K562 (cell line): ENCODE data around the gene CD151. TPM values are rescaled to one million over a fixed set of nuclear protein-coding genes. Genes with fewer than 3 reads are reported as not detected.

Source experiments
- BRD4 ChIP-seq: fragments of 200-600 bp; sonication (generic); IDR thresholded peaks from 2 replicates; pipeline ENCODE4 v1.6.1; 2017; ENCODE audit warnings: inconsistent platforms
- E2F3 ChIP-seq: fragments of 250-450 bp; sonication (Bioruptor Pico); IDR thresholded peaks from 2 replicates; pipeline ENCODE4 v1.4.0; 2020; ENCODE audit warnings: mild to moderate bottlenecking
- NR3C1 ChIP-seq: sonication (generic); formaldehyde crosslinking; IDR thresholded peaks from 2 replicates; pipeline ENCODE4 v1.8.1; 2022; ENCODE audit warnings: missing genetic modification reagents
- RBM22 ChIP-seq: fragments of 200-400 bp; formaldehyde crosslinking; IDR thresholded peaks from 2 replicates; pipeline ENCODE4 v1.6.1; 2018; ENCODE audit warnings: low read length, low read depth; ENCODE audit not compliant: poor library complexity, severe bottlenecking
- TBP ChIP-seq: optimal IDR thresholded peaks from 2 replicates; pipeline ENCODE3; 2011; ENCODE audit warnings: low read depth, low read length, improper control_type of control experiment
- ZBTB17 ChIP-seq: fragments of 450-650 bp; formaldehyde crosslinking; IDR thresholded peaks from 2 replicates; pipeline ENCODE4 v1.4.0; 2020; ENCODE audit warnings: mild to moderate bottlenecking
- ZNF263 ChIP-seq: sonication (generic); formaldehyde crosslinking; IDR thresholded peaks from 2 replicates; pipeline ENCODE4 v1.8.0; 2022; ENCODE audit warnings: mild to moderate bottlenecking, missing genetic modification reagents, borderline replicate concordance
- ZNF586 ChIP-seq: fragments of 450-650 bp; formaldehyde crosslinking; conservative IDR thresholded peaks from 2 replicates; pipeline ENCODE4 v1.4.0; 2020; ENCODE audit warnings: mild to moderate bottlenecking, moderate library complexity
- polyA plus RNA-seq, 8 experiments: library from polyadenylated mRNA; depleted of rRNA in 4 of 8; stranded (reverse) in 5 of 8; unstranded in 3 of 8; fragments of >200 nt; fragmentation: Nextera tagmentation in 2 of 8; fragmentation: Illumina TruSeq in 1 of 8; extraction: Ambion mirVana in 2 of 8; extraction: Trizol in 1 of 8; gene quantifications; 2 replicates each; pipeline versions ENCODE4 v1.2.1 to v1.2.3, GENCODE V29; 2011 to 2014; ENCODE audit warnings: inconsistent platforms in 1 of 8, missing spikeins in 1 of 8
- total RNA-seq, 7 experiments: library from RNA; depleted of rRNA in 6 of 7; stranded (reverse); fragments of >200 nt in 6 of 7; fragmentation: Illumina TruSeq in 2 of 7; extraction: Trizol in 2 of 7; gene quantifications; 2 replicates each; pipeline versions ENCODE4 v1.2.1 to v1.2.3, GENCODE V29; 2011 to 2021; ENCODE audit warnings: low replicate concordance in 1 of 7
- TF ChIP-seq, protein P1 (sequence below): sonication (generic); formaldehyde crosslinking; IDR thresholded peaks from 2 replicates; pipeline ENCODE4 v1.8.0; 2022; ENCODE audit warnings: mild to moderate bottlenecking, missing genetic modification reagents
- TF ChIP-seq, protein P2 (sequence below), 2 experiments: fragments of 450-650 bp; formaldehyde crosslinking in 1 of 2; IDR thresholded peaks; 2 replicates each; pipeline versions ENCODE4 v1.4.0 to v1.6.1; 2014 to 2020; ENCODE audit warnings: mild to moderate bottlenecking in 2 of 2, borderline replicate concordance in 1 of 2, low read depth in 1 of 2
- TF ChIP-seq, protein P3 (sequence below): fragments of 450-650 bp; formaldehyde crosslinking; IDR thresholded peaks from 2 replicates; pipeline ENCODE4 v1.4.0; 2020; ENCODE audit warnings: mild to moderate bottlenecking, moderate library complexity

Gene CD151
- total and polyA plus RNA-seq, 9 of the 15 experiments (the other 6 are each of a cell fraction or from before 2014, with no cell fraction given) = 2.3 to 187 (median 140) TPM

DNA sequence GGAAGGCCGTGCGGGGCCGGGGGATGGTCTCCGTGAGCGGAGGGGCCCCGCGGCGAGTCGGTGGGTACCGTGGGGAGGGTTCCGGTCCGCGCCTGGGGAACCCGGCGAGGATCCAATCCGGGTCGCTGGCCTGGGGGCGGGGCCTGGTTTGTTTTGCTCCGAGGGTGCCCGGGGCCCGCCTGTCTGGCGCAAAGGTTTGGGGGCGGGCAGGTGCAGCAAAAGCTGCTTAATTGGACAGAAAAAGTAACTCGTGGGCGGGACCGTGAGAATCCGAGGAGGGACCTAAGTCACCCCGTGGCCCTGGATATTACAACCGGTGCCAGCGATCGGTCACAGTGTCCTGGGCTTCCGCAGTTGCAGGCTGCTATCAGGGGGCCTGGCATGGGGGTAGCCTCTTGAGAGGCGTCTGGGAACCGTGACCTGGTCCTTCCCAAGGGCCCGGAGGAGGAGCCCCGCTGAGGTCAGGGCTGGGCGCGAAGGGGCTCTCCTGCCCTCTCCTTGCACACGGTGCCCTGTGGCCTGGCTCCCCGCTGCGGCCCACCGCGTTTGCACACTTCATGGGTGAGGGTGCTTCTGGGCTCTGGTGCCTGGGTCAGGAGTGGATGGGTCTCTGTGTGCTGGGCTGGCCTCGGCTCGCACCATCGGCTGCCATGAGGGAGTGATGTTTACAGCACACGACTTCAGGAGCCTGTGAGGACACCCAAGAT lies 12.7 kb upstream of the CD151 start (continued):
- TF ChIP-seq, protein P1, sequence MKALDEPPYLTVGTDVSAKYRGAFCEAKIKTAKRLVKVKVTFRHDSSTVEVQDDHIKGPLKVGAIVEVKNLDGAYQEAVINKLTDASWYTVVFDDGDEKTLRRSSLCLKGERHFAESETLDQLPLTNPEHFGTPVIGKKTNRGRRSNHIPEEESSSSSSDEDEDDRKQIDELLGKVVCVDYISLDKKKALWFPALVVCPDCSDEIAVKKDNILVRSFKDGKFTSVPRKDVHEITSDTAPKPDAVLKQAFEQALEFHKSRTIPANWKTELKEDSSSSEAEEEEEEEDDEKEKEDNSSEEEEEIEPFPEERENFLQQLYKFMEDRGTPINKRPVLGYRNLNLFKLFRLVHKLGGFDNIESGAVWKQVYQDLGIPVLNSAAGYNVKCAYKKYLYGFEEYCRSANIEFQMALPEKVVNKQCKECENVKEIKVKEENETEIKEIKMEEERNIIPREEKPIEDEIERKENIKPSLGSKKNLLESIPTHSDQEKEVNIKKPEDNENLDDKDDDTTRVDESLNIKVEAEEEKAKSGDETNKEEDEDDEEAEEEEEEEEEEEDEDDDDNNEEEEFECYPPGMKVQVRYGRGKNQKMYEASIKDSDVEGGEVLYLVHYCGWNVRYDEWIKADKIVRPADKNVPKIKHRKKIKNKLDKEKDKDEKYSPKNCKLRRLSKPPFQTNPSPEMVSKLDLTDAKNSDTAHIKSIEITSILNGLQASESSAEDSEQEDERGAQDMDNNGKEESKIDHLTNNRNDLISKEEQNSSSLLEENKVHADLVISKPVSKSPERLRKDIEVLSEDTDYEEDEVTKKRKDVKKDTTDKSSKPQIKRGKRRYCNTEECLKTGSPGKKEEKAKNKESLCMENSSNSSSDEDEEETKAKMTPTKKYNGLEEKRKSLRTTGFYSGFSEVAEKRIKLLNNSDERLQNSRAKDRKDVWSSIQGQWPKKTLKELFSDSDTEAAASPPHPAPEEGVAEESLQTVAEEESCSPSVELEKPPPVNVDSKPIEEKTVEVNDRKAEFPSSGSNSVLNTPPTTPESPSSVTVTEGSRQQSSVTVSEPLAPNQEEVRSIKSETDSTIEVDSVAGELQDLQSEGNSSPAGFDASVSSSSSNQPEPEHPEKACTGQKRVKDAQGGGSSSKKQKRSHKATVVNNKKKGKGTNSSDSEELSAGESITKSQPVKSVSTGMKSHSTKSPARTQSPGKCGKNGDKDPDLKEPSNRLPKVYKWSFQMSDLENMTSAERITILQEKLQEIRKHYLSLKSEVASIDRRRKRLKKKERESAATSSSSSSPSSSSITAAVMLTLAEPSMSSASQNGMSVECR (CRISPR knock-in tag) = no peak
- TF ChIP-seq E2F3 (CRISPR knock-in tag) (0 out of 2 replicates have a peak, but pooled peaks have one; percentile 39), ZNF263 (CRISPR knock-in tag) (0 out of 2 replicates have a peak, but pooled peaks have one; percentile 1), ZBTB17 (CRISPR knock-in tag) (0 out of 2 replicates have a peak, but pooled peaks have one; percentile 35), TBP (no peak), BRD4 (no peak), RBM22 (peak; percentile 44), NR3C1 (CRISPR knock-in tag) (0 out of 2 replicates have a peak, but pooled peaks have one; percentile 45), ZNF586 (CRISPR knock-in tag) (no peak)
- TF ChIP-seq, protein P2, sequence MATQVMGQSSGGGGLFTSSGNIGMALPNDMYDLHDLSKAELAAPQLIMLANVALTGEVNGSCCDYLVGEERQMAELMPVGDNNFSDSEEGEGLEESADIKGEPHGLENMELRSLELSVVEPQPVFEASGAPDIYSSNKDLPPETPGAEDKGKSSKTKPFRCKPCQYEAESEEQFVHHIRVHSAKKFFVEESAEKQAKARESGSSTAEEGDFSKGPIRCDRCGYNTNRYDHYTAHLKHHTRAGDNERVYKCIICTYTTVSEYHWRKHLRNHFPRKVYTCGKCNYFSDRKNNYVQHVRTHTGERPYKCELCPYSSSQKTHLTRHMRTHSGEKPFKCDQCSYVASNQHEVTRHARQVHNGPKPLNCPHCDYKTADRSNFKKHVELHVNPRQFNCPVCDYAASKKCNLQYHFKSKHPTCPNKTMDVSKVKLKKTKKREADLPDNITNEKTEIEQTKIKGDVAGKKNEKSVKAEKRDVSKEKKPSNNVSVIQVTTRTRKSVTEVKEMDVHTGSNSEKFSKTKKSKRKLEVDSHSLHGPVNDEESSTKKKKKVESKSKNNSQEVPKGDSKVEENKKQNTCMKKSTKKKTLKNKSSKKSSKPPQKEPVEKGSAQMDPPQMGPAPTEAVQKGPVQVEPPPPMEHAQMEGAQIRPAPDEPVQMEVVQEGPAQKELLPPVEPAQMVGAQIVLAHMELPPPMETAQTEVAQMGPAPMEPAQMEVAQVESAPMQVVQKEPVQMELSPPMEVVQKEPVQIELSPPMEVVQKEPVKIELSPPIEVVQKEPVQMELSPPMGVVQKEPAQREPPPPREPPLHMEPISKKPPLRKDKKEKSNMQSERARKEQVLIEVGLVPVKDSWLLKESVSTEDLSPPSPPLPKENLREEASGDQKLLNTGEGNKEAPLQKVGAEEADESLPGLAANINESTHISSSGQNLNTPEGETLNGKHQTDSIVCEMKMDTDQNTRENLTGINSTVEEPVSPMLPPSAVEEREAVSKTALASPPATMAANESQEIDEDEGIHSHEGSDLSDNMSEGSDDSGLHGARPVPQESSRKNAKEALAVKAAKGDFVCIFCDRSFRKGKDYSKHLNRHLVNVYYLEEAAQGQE (IDR thresholded peaks at IDR 0.05; ENCODE audit: borderline replicate concordance) = no peak
- TF ChIP-seq, protein P2 (CRISPR knock-in tag; IDR thresholded peaks at IDR 0.05; ENCODE audit: low read depth) = no peak
- TF ChIP-seq, protein P3, sequence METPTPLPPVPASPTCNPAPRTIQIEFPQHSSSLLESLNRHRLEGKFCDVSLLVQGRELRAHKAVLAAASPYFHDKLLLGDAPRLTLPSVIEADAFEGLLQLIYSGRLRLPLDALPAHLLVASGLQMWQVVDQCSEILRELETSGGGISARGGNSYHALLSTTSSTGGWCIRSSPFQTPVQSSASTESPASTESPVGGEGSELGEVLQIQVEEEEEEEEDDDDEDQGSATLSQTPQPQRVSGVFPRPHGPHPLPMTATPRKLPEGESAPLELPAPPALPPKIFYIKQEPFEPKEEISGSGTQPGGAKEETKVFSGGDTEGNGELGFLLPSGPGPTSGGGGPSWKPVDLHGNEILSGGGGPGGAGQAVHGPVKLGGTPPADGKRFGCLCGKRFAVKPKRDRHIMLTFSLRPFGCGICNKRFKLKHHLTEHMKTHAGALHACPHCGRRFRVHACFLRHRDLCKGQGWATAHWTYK (CRISPR knock-in tag) = peak; percentile 61; the same call in 1 of the 2 replicates
